ENCODE measurements around the gene DYNC1LI2. TPM values are rescaled to one million over a fixed set of nuclear protein-coding genes. Genes with fewer than 3 reads are reported as not detected.

The DYNC1LI2 gene
- total RNA-seq, 1 donor from 2014 or later: 125 TPM

GRCh38 chr16:66720766-66721165, 30.6 kb downstream of the DYNC1LI2 start:
- H3K36me3 Mint-ChIP-seq (ENCODE audit: low read depth): peaks cover 25% of the 10 kb centered on the region

GRCh38 chr16:66719246-66719645, 32.2 kb downstream of the DYNC1LI2 start:
- no peak for TF ChIP-seq CTCF (conservative IDR thresholded peaks at IDR 0.05)
- H3K9me3 Mint-ChIP-seq: no peaks in the 10 kb centered on the region
- peaks cover 18% of the 10 kb centered on the region for H3K36me3 Mint-ChIP-seq (ENCODE audit: low read depth)
- no peak overlapping the region for H3K27ac Mint-ChIP-seq (ENCODE audit: unreplicated experiment)
- no peak overlapping the region for H3K4me3 Mint-ChIP-seq
- H3K27me3 Mint-ChIP-seq (ENCODE audit: low read depth): no peaks in the 10 kb centered on the region
- H3K4me1 Mint-ChIP-seq: peaks cover 5% of the 10 kb centered on the region
- no peak for DNase-seq (ENCODE audit: low read depth, low spot score)

More at GRCh38 chr16:66720766-66721165, 30.6 kb downstream of the DYNC1LI2 start:
- Mint-ChIP-seq H3K27me3 (ENCODE audit: low read depth) (no peaks in the 10 kb centered on the region), H3K27ac (ENCODE audit: unreplicated experiment) (no peak overlapping the region), H3K9me3 (no peaks in the 10 kb centered on the region), H3K4me3 (no peak overlapping the region), H3K4me1 (peaks cover 5% of the 10 kb centered on the region)
- DNase-seq (ENCODE audit: low read depth, low spot score): no peak
- TF ChIP-seq CTCF (conservative IDR thresholded peaks at IDR 0.05): no peak

- no peak for TF ChIP-seq CTCF (conservative IDR thresholded peaks at IDR 0.05)
- Mint-ChIP-seq H3K27me3 (ENCODE audit: low read depth) (no peaks in the 10 kb centered on the region), H3K27ac (ENCODE audit: unreplicated experiment) (no peak overlapping the region), H3K4me3 (no peak overlapping the region), H3K4me1 (peaks cover 5% of the 10 kb centered on the region), H3K9me3 (no peaks in the 10 kb centered on the region), H3K36me3 (ENCODE audit: low read depth) (peaks cover 7% of the 10 kb centered on the region)
- no peak for DNase-seq (ENCODE audit: low read depth, low spot score)
Measured at GRCh38 chr16:66717776-66718175, 33.6 kb downstream of the DYNC1LI2 start.

DNA sequence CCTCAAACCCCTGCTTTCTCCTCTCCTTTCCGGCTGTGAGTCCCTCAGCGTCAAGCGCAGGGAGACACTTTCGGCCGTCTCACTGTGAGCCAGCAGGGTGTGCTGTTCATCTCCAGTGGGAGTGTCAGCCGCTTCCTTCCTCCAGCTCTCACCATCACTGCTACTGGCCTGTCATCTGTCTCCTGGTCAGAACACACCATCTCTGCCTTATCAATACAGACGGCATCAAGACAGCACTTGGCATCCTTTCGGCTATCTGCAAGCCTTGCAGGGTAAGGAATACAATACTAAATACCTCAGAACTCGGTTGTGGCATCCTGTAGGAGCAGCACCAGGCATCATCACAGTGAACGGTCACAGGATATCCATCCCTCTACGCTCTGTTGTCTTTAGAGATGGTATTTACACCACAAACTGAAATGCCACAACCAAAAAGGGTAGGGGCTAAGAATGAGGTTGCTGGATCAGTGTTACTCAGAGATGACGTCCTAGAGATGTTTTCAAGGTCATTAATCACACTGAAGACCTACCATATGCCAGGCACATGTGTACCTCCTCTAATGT, 34.2 kb downstream of the DYNC1LI2 start:
- TF ChIP-seq CTCF (conservative IDR thresholded peaks at IDR 0.05): peak; percentile 61
- peak; percentile 48 for DNase-seq (ENCODE audit: low read depth, low spot score)
- H3K27ac Mint-ChIP-seq (ENCODE audit: unreplicated experiment): no peak overlapping the region
- H3K9me3 Mint-ChIP-seq: peaks cover 4% of the 10 kb centered on the region
- H3K27me3 Mint-ChIP-seq (ENCODE audit: low read depth): peaks cover 4% of the 10 kb centered on the region
- H3K36me3 Mint-ChIP-seq (ENCODE audit: low read depth): peaks cover 10% of the 10 kb centered on the region
- peaks cover 5% of the 10 kb centered on the region for H3K4me1 Mint-ChIP-seq
- no peak overlapping the region for H3K4me3 Mint-ChIP-seq

GRCh38 chr16:66714654-66715307, 36.6 kb downstream of the DYNC1LI2 start:
- Mint-ChIP-seq H3K4me3 (no peak overlapping the region), H3K4me1 (peaks cover 5% of the 10 kb centered on the region), H3K36me3 (ENCODE audit: low read depth) (peaks cover 8% of the 10 kb centered on the region), H3K27ac (ENCODE audit: unreplicated experiment) (no peak overlapping the region), H3K27me3 (ENCODE audit: low read depth) (peaks cover 4% of the 10 kb centered on the region), H3K9me3 (peaks cover 4% of the 10 kb centered on the region)
- no peak for DNase-seq (ENCODE audit: low read depth, low spot score)
- no peak for TF ChIP-seq CTCF (conservative IDR thresholded peaks at IDR 0.05)

All from neural crest cell (in vitro differentiated cells).